ENCODE data around the gene RPL26.
"Not testable (repeated sequence)": the region's sequence is repeated elsewhere in the genome, so short reads cannot be mapped to it uniquely, and the experiment has no call there.

The RPL26 gene

DNA sequence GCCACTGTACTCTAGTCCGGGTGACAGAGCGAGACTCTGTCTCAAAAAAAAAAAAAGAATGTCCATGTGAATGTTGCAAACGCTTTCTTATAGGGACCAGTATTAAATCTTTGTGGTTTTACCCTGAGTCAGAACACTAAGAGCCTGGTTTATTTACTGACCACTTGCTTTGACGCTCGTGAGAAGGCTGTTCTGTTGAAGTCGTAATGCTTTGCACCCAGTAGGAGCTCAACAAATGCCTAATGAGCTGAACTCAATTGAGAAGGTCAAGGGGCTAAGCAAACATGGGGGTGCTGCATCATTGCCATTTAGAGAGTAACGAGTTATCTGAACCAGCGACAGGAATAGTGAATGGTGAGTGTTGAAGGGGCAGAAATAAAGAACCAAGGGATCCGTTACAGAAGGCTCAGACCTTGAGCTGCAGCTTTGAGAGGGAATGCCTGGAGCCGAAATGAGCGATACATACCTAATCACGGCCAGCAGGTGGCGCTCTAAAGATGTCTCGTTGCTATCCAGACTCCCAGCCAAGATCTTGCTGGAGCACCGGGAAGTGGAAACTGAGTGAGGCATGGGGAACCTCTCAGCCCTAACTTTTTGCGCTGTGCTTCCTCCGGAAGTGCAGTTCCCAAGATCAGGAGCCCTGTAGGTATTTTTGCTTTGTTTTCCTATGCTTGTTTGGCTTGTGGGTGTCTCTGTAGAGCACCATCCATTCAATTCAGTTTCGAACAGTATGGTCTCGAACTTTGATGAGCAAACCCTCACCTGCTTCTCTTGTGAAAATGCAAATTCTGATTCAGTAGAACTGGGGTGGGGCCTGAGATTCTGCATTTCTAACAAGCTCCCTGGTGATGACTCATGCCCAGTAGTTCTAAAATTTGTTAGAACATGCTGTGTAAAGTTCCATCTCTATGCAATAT lies 27.2 kb upstream of the RPL26 start:
- no peak for TF ChIP-seq POLR2A (IDR thresholded peaks at IDR 0.05; ENCODE audit: low read depth, low read length)
- peak; percentile 94 for FAIRE-seq
- peak; percentile 71 for DNase-seq (ENCODE audit: insufficient read length, low spot score)

DNA sequence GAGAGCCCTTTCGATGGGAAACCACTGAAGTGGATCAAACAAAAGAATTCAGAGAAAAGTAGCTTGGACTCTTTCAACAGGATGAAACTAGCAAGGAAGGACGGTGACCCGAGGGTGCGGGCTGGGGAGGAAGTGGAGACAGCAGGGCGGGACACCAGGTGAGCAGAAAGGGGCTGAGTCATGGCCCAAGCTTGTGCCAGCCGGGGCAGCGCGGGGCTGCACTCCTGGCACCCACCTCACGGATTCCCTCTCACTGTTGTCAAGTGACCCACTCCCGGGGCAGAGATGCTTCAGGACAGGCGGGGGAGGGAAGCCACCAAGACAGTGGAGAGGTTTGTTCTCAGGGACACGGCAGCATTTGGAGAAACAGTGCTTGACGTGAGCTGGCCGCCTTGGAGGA lies 25.4 kb upstream of the RPL26 start:
- DNase-seq (ENCODE audit: insufficient read length, low spot score) (no peak), FAIRE-seq (no peak)
- TF ChIP-seq POLR2A (IDR thresholded peaks at IDR 0.05; ENCODE audit: low read depth, low read length): no peak

DNA sequence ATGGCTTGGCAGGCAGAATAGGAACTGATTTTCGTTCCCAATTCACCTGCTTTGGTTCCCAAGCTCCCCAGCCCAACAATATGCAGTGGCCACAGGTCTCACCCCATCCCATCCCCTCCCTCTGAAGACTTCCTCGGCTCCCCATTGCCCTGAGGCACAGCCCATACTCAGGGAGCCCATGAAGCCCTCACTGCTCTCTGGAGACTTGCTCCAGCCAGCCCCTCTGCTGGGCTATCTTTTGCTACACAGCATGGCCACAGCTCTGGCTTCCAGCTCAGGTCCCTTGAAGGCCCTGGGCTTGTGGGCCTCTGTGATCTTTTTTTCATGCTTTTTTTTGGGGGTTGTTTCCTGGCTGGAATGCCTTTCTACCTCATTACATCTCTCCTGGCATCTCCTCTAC lies 23.2 kb upstream of the RPL26 start:
- FAIRE-seq (no peak), DNase-seq (ENCODE audit: insufficient read length, low spot score) (no peak)
- TF ChIP-seq POLR2A (IDR thresholded peaks at IDR 0.05; ENCODE audit: low read depth, low read length): no peak

DNA sequence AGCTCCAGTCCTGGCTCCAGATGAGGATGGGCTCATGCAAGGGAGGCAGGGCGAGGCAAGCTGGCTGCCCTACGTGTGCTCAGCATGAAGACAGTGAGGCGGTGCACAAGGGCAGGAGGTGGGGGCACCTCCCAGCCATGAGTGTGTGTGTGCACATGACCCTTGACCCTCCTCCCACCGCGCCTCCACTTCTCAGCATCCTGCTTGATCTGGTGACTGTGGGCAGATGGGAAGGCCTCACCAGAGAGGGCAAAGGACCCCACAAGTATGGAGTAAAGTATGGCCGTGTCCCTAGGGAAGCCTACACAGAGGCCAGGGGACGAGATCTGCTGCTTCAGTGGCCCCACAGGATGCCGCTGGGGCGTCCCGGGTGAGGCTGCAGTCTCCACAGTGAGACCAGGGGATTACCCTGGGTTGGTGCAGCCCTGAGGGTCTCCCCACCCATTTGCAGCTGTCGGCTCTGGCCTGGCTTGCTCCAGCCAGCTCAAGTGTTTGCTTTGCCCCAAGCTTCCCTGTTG lies 22.6 kb upstream of the RPL26 start:
- DNase-seq (ENCODE audit: insufficient read length, low spot score): no peak

DNA sequence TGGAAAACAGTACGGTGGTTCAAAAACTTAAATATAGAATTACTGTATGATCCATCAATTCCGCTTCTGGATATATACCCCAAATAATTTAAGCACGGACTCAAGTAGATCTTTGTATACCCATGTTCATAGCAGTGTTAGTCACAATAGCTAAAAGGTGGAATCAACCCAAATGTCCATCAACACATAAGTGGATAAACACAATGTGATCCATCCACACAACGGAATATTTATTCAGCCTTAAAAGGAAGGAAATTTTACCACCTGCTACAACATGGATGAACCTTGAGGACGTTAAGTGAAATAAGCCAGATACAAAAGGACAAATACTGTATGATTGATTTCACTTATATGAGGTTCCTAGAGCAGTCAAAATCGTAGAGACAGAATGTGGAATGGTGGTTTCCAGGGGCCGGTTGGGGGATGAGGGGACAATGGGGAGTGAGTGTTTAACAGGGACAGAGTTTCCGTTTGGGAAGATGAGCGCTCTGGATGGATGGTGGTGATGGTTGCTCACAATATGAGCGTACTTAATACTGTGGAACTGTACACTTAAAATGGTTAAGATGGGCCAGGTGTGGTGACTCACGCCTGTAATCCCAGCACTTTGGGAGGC lies 20.0 kb upstream of the RPL26 start:
- no peak for TF ChIP-seq POLR2A (IDR thresholded peaks at IDR 0.05; ENCODE audit: low read depth, low read length)
- FAIRE-seq (no peak), DNase-seq (ENCODE audit: insufficient read length, low spot score) (no peak)

More for the DNA sequence above, 22.6 kb upstream of the RPL26 start:
- TF ChIP-seq POLR2A (IDR thresholded peaks at IDR 0.05; ENCODE audit: low read depth, low read length): no peak
- no peak for FAIRE-seq

DNA sequence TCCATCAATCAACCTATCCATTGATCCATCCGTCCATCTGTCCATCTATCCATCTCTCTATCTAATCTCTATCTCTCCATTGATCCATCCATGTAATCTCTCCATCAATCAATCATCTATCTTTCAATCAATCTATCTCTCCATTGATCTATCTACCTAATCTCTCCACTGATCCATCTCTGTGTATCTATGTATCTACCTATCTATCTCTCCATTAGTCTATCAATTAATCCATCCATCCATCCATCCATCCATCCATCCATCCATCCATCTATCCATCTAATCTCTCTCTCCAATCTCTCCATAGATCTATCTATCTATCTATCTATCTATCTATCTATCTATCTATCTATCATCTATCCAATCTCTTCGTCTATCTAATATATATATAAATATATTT lies 18.1 kb upstream of the RPL26 start:
- TF ChIP-seq POLR2A (IDR thresholded peaks at IDR 0.05; ENCODE audit: low read depth, low read length): no peak
- FAIRE-seq: no peak

DNA sequence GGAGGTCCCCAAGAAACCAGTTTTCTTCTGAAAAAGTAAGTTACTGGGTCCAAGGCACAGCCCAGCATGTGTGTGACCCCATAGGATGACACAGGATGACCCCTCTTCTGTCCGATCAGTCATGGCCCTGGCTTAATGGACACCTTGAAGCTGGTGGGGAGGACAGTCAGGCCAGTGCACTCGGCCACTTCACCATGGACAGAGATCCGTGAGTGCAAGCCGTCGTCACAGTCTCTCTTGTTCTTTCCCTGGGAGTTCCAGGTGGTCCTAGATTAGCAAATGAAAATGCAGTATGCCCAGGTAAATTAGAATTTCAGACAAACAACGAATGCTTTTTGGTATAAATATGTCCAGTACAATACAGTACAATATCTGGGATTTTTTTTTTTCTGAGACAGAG lies 16.0 kb upstream of the RPL26 start:
- no peak for DNase-seq (ENCODE audit: insufficient read length, low spot score)
- TF ChIP-seq POLR2A (IDR thresholded peaks at IDR 0.05; ENCODE audit: low read depth, low read length): no peak
- FAIRE-seq: no peak

More for the DNA sequence above, 18.1 kb upstream of the RPL26 start:
- no peak for DNase-seq (ENCODE audit: insufficient read length, low spot score)

DNA sequence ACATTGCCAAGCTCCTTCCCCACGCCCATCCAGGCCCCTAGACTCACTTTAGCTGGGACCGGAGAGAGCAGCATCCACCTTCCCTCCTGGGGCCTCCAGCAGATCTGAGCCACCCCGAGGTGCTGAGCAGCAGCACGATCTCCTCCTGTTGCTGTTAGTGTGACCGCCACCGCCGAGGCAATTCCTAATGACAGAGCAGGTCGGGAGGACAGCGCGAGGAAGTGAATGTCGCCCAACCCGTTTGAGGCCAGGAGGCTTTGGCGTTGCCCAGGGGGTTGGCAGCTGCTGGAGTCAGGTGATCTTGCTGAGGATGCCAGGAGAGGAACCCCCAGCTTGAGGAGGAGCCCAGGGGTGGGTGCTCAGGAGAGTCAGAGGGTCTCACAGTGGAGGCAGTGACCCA lies 14.6 kb upstream of the RPL26 start, which contains the start of gene RNF222:
Gene RNF222 (minus strand): TSS at position 192 of the 400 bp plus-strand sequence. CDS start 4,366 bp downstream, outside the sequence.
- no peak for TF ChIP-seq POLR2A (IDR thresholded peaks at IDR 0.05; ENCODE audit: low read depth, low read length)

DNA sequence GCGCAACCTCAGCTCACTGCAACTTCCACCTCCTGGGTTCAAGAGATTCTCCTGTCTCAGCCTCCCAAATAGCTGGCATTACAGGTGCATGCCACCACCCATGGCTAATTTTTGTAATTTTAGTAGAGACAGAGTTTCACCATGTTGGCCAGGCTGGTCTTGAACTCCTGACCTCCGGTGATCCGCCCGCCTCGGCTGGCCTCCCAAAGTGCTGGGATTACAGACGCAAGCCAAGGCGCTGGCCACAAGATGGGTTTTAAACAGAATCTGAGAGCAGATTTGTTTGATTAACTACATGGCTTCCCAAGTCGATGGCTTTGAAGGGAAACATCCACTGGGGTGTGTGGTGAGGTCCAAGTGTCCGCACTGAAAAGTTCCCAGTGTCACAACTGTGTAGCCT lies 11.5 kb upstream of the RPL26 start:
- FAIRE-seq: not testable (repeated sequence)

More for the DNA sequence above, 14.6 kb upstream of the RPL26 start, which contains the start of gene RNF222:
- no peak for DNase-seq (ENCODE audit: insufficient read length, low spot score)
- no peak for FAIRE-seq

DNA sequence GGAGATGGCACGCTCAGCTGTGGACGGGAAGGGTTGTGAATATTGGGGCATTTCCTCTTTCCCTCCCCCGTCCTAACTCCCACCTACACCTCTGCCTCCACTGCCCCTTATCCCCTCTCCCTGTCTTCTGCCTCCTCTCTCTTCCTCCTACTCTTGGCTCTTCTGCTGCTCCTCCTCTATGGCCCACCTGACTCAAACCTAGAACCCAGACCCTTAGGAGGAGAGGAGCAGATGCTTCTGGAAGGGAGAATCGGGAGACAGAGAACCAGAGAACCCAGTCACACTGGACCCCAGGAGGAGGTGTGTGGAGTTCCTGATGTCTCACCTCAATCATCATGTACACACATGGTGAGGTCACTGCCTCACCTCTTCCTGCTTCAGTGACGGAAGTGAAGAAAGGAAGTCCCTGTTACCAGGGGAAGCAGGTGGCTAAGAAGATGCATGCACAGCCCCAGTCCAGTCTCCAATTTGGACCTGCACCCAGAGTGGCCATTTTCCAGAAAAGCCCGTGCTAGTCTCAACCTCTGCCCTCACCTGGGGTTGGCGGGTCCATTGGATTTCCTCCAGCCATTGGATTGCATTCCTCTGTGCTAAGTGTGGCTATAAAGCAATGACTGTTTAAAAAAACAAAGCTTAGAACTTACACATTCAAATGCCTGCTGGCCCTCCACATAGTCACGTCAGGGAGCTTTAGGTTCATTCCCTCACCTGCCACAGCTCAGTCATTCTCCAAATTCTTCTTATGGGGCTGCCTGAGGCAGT lies 10.7 kb upstream of the RPL26 start:
- peak; percentile 55 for DNase-seq (ENCODE audit: insufficient read length, low spot score)
- FAIRE-seq: peak; percentile 67
- TF ChIP-seq POLR2A (IDR thresholded peaks at IDR 0.05; ENCODE audit: low read depth, low read length): no peak

More for the DNA sequence above, 11.5 kb upstream of the RPL26 start:
- not testable (repeated sequence) for DNase-seq (ENCODE audit: insufficient read length, low spot score)

DNA sequence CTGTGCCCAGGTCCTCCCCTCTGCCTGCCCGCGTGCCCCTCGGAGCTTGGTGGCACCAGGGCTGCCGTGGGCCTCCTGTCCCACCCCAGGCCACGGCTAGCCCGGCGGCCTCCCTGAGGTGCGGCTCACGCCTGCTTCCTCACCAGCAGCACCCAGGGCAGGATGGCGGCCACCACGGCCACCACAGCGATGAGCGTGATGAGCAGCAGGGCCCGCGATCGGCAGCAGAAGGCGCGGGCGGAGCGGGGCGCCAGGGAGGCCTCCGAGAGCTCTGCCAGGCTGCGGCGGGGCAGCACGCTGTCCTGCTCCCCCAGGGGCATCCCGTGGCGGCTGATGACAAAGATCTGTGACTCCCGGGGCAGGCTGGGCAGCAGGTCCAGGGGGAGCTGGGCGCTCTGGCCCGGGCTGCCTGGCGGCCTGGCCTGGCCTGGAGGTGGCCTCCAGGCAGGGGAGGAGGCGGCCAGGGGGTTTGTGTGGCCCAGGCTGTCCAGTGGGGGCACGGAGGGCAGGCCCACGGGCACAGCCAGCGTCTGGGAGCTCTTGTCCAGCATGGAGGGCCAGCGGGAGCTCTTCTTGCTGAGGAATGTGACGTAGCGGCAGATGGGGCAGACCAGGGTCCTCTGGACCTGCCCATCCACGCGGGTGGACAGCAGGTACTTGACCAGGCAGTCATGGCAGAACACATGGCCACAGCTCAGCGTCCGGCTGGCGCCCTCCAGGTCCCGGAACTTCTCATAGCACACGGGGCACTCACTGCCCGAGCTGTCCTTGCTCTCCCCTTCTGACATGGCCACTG lies 9.9 kb upstream of the RPL26 start:
- TF ChIP-seq POLR2A (IDR thresholded peaks at IDR 0.05; ENCODE audit: low read depth, low read length): no peak
- FAIRE-seq: no peak
- no peak for DNase-seq (ENCODE audit: insufficient read length, low spot score)

DNA sequence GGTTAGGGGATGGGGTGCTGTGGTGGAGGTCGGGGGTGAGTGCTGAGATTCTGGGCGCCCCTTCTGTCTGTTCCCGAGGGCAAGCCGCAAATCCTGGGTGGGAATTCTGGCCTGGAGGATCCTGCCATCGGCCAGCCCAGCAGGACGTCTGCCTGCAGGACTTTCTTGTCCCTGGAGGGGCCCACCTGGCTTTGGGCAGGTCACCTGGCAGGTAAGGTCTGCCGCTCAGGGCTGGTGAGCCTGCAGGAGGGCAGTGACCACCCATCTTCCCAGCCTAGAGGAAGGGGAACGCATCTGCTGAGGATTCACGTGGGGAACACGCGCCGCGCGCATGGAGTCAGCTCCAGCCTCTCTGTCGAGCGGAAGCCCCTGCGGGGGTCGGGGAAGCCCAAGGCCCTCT lies 9.3 kb upstream of the RPL26 start:
- DNase-seq (ENCODE audit: insufficient read length, low spot score) (no peak), FAIRE-seq (no peak)
- no peak for TF ChIP-seq POLR2A (IDR thresholded peaks at IDR 0.05; ENCODE audit: low read depth, low read length)

DNA sequence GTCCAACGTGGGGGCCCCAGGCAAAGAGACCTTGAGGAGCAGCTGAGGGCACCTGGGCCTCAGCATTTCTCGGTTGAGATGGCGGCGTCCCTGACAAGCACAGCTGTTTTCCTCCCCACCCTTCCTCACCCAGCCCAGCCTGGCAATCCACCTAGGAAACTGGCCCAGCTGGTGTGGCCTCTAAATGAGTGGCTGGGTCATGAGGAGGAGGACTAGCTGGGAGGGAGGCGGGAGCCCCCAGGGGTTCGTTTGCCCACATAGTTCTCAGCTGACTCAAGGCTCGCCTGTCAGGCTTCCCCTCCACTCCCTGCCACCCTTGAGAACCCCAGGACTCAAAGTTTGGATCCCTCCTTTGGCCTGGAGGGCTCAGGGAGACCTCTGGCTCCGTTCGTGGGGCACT lies 8.7 kb upstream of the RPL26 start:
- no peak for FAIRE-seq
- no peak for TF ChIP-seq POLR2A (IDR thresholded peaks at IDR 0.05; ENCODE audit: low read depth, low read length)

More for the DNA sequence above, 8.7 kb upstream of the RPL26 start:
- peak; percentile 68 for DNase-seq (ENCODE audit: insufficient read length, low spot score)

Data from H54 (cell line).